DMS53 (cell line): ENCODE data around the gene TCEANC.
A peak's percentile ranks its signal among the peaks of the same experiment; 100 is the strongest.
"Not testable (repeated sequence)": the region's sequence is repeated elsewhere in the genome, so short reads cannot be mapped to it uniquely, and the experiment has no call there.

ENCODE experiments used
- DNase-seq: peaks from one replicate; lab custom pipeline; 2025; lab: John Stamatoyannopoulos, UW

The TCEANC gene

GRCh38 chrX:13652850-13653693, at the start of gene TCEANC:
TCEANC (plus strand) TSS chrX:13653141; CDS start chrX:13662509, 9,368 bp downstream.
- DNase-seq: peak; percentile 94

GRCh38 chrX:13605611-13606010, 47.3 kb upstream of the TCEANC start:
- no peak for DNase-seq

GRCh38 chrX:13607331-13607995, 45.5 kb upstream of the TCEANC start:
- DNase-seq: no peak

DNA sequence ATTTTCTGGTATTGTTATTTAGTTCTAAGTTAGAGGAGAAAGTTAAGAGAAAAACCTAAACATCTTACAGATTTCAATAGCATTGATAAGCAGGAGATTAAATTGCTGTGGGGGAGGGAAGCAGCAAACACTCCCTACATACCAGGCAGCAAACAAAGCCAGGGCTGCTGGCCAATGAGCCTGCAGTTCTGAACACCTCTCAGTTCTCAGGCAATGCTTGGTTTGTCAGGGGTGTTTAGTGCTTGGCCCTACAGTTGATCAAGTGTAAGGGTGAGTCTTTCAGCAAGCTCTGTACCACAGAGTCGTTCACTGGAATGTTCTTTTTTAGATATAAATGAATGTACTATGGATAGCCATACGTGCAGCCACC, 45.0 kb upstream of the TCEANC start:
- DNase-seq: no peak

- no peak for DNase-seq
Observed at GRCh38 chrX:13614154-13614553, 38.8 kb upstream of the TCEANC start.

DNA sequence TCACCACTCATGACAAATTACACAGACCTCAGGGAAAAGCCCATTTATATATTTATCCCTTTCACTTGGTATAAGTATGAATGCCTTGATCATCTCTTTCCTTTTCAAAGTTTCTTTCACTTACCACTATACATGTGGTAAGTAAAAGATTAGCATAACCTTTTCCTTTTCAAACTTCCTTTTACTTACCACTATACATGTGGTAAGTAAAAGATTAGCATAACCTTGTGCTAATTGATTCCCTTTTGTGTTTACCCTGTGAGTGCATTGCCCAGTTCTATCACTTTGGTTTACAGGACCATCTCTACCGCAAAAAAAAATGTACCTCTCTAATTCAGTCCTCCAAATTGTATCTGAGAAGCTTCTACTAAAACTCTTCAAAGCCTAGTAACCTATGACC, 32.7 kb upstream of the TCEANC start:
- DNase-seq: no peak

- no peak for DNase-seq
Observed at GRCh38 chrX:13622401-13622964, 30.5 kb upstream of the TCEANC start.

DNA sequence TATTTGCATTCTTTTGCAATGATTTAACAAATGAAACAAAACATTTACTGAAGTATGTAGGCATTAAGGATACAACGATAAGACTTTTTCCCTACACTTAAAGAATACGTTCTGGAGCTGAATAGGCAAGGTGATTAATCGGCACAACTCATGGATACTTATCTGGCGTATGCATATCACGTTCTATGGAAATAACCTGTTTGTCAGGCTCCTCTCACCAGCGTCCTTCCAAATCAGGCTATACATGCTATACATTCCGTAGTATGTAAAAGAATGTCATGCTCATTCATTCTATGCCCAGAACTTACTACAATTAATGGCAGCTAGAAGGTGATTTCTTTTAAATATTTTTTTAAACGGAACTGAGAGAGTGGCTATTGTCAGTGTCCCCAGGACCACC, 25.6 kb upstream of the TCEANC start:
- no peak for DNase-seq

GRCh38 chrX:13637224-13637623, 15.7 kb upstream of the TCEANC start:
- not testable (repeated sequence) for DNase-seq

GRCh38 chrX:13638021-13638420, 14.9 kb upstream of the TCEANC start:
- no peak for DNase-seq

DNA sequence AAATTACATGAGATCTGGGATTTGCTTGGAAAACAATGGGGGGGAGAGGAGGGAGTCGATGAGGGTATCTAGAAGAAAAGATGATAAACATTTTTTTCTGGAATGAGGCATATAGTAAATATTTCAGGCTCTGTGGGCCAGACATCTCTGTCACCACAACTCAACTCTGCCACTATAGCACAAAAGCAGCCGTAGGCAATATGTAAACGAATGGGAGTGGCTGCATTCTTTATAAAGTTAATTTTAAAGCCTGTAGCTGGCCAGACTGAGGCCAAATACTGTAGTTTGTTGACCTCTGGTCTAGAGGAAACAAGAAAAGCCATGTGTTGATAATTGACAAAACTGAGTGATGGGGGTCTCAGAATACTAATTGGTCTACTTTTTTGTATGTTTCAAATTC, 14.1 kb upstream of the TCEANC start:
- DNase-seq: no peak

DNA sequence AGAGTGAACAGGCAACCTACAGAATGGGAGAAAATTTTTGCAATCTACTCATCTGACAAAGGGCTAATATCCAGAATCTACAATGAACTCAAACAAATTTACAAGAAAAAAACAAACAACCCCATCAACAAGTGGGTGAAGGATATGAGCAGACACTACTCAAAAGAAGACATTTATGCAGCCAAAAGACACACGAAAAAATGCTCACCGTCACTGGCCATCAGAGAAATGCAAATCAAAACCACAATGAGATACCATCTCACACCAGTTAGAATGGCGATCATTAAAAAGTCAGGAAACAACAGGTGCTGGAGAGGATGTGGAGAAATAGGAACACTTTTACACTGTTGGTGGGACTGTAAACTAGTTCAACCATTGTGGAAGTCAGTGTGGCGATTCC, 11.3 kb upstream of the TCEANC start:
- DNase-seq: not testable (repeated sequence)

DNA sequence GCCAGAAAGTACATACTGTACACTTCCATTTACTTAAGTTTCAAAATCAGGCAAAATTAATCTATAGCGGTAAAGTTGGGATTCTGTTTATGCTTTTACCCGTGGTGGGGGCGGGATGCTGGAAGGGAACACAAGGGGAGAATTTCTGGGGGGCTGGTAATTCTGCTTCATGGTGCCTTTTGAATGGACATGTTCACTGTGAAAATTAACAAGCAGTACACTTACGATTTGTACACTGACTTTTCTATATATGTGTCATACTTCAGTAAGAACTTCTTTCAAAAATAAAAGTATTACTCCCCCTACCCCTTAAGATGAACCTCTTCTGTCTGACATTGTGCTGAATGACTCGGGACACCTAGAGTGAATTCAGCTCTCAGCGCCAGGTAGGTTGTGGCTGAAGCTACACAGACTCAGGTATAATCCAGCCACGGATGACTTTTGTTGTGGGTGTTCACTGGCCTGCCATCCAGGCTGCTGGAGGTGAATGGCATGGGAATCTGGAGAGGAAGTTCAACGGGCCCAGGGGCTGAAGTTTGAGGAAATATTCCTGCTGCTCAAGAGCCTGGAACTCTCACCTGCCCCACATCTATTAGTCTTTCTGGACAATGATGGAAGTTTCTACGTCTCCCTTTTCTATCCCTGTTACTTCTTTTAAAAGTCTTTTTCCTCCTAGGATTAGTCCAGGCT, 7.3 kb upstream of the TCEANC start:
- DNase-seq: no peak

- peak; percentile 69 for DNase-seq
Observed at GRCh38 chrX:13646154-13646549, 6.8 kb upstream of the TCEANC start.

DNA sequence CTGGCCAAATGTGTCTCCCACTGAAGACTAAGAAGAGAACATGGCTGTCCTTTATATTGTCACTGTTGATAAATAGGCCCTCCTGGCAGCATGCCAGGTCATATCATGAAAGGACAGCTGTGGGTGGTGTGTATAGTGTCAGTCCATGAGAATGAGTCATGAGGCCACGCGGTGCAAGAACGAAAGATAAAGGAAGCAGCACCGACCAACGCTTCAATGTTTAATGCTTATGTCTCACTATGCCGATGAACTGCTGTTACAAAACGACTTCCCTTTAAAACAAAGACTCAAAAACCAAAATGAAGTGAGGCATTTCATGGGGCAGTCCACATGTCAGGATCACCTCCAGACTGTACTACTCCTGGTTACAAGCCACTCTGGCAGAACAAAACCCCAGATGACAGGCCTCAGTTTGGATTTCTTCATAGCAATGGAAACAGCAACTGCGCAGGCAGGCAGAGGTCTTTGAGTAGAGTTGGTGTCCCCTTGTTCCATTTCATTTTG, 5.2 kb upstream of the TCEANC start:
- peak; percentile 90 for DNase-seq

GRCh38 chrX:13648336-13648735, 4.6 kb upstream of the TCEANC start:
- not testable (repeated sequence) for DNase-seq

GRCh38 chrX:13649838-13650237, 3.1 kb upstream of the TCEANC start:
- no peak for DNase-seq

DNA sequence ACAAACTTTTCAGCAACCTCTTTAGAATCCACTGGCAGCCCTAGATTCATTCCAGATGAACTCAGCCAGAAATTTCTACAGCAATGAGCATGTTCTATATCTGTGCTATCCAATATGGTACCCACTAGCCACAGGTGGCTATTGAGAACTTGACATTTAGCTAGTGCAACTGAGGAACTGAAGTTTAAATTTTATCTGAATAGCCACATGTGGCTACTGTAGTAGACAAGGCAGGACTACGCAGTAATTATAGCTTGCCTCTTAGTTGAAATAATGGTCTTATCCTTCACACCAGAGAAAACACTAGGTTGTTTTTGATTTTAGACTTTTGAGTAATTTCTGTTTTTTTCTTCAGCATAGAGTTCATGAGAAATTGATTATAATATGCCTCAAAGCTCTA, 2.6 kb upstream of the TCEANC start:
- DNase-seq: no peak

- no peak for DNase-seq
Observed at GRCh38 chrX:13651150-13651549, 1.8 kb upstream of the TCEANC start.

GRCh38 chrX:13652287-13652793, 601 bp upstream of the TCEANC start:
- peak; percentile 1 for DNase-seq

GRCh38 chrX:13654116-13654515, 1.2 kb downstream of the TCEANC start:
- DNase-seq: no peak

GRCh38 chrX:13655674-13656073, 2.7 kb downstream of the TCEANC start:
- DNase-seq: no peak
